GM18508 (cell line): ENCODE results near the gene FCHSD2.
"Not testable (repeated sequence)": the region's sequence is repeated elsewhere in the genome, so short reads cannot be mapped to it uniquely, and the experiment has no call there.

Source experiments
- ATAC-seq: cut with Tn5 transposase; IDR thresholded peaks from one replicate; pipeline ENCODE4 v1.9.1; 2021; ENCODE audit warnings: moderate number of reproducible peaks; ENCODE audit not compliant: insufficient read depth, unreplicated experiment

The FCHSD2 gene

DNA sequence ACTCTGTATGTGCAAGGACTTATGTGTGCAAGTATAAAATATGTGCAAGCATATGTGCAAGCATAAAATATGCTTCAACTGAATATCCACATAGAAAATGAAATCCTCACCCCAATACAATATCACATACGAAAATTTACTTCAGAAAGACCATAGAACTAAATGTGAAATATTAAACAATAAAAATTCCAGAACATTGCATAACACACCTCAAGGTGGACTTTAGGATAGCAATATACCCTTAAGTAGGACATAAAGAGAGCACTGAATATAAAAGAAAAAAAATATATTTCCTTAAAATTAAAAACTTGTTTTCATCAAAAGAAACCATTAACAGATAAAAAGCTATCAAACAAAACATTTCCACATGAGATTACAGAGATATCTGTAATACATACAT lies 67.8 kb downstream of the FCHSD2 start:
- ATAC-seq = no peak

DNA sequence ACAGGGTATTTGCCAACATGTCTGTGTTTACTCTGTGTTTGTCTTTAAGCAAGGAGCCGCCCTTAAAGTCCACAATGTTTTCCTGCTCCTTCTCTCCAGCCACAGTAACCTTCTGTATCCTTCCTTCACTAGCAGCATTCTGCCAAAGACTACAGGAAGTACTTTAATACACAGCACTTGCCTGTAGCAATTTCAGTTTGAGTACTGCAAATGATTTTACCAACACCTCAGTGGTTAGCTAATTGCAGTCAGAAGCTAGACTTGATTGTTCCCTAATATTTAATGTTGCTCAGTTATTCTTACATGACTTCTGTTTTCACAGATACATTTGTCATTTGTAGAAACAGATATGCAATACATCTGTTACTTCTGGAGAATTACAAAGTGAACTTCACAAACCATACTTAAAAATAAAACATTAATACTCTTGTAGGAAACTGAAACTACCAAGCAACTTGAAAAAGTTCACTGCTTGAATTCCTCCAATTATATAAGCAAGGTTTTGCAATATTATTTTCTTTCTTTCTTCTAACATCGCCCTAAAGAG lies 69.1 kb downstream of the FCHSD2 start:
- no peak for ATAC-seq

DNA sequence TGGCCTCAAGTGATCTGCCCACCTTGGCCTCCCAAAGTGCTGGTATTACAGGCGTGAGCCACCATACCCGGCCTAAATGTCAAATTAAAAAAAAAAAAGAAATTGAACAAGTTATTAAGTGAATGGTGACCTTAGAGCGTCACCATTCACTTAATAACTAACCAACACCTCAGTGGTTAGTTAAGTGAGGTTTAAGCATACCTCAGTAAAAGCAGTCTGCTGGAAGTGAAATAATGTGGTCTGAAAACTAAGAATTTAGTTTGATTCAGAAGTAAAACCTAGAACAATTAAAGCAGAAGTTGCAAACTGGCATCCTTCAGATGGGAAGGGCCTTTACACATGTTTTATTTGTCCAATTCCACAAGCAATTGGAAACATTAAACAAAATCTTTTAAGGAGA lies 71.5 kb downstream of the FCHSD2 start:
- ATAC-seq = no peak

DNA sequence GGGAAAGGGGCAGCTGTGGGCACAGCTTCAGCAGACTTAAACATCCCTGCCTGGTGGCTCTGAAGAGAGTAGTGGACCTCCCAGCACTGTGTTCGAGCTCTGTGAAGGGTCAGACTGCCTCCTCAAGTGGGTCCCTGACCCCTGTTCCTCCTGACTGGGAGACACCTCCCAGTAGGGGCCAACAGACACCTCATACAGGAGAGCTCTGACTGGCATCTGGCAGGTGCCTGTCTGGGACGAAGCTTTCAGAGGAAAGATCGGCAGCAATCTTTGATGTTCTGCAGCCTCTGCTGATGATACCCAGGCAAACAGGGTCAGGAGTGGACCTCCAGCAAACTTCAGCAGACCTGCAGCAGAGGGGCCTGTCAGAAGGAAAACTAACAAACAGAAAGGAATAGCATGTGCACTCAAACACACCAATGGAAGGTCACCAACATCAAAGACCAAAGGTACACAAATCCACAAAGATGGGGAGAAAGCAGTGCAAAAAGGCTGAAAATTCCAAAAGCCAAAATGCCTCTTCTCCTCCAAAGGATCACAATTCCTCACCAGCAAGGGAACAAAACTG lies 80.2 kb downstream of the FCHSD2 start:
- ATAC-seq = not testable (repeated sequence)

DNA sequence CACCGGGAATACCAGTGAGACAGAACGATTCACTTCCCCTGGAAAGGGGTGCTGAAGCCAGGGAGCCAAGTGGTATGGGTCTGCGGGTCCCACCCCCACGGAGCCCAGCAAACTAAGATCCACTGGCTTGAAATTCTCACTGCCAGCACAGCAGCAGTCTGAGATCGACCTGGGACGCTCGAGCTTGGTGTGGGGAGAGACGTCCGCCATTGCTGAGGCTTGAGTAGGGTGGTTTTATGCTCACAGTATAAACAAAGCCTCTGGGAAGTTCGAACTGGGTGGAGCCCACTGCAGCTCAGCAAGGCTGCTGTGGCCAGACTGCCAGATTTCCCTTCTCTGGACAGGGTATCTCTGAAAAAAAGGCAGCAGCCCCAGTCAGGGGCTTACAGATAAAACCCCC lies 80.7 kb downstream of the FCHSD2 start:
- ATAC-seq = not testable (repeated sequence)

DNA sequence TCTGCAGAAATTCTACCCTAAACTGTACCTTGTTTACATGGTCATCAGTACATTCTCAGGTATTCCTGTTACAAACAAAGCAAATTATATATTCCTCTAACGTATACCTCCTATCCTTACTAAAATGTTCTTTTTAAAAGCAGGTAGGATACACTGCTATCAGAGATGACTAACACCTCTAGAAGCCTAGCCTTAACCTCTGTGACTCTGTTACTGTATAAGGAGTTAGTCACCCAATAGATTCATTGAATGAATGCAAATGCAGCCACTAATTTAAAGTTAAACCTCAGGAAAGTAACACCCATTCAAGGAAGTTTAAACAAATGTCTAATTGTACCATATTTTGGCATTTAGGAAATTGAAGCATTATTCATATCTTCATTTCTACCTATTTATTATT lies 82.2 kb downstream of the FCHSD2 start:
- ATAC-seq = no peak

DNA sequence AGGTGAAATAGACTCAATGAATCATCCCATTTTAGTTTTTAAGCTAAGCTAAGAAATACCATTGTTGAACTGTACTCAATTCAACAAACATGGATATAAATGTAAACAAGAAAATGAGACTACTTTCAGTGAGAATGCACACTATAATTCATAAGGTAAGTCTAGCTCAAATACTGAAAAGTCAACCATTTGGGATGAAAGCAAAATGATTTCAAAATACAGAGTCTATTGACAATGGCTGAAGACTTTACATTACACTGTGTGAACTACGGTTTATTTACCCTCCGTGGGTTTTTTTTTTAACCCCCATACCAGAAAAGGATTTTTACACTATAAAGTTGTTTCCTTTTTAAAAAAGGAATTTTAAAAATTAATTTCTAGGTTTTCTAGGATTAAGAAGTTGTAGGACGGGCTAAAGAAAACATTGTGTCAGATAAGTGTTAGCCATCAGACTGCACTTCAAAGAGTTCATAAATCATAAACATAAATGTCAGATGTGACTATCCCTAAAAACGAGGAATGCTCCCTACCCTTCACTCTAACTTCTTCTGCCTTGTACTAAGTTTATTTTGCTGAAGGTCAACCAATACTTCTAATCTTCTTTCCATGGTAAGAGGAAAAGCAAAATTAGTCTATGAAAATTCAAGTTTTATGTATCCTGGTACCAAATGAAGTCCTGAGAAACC lies 83.0 kb downstream of the FCHSD2 start:
- ATAC-seq = no peak

DNA sequence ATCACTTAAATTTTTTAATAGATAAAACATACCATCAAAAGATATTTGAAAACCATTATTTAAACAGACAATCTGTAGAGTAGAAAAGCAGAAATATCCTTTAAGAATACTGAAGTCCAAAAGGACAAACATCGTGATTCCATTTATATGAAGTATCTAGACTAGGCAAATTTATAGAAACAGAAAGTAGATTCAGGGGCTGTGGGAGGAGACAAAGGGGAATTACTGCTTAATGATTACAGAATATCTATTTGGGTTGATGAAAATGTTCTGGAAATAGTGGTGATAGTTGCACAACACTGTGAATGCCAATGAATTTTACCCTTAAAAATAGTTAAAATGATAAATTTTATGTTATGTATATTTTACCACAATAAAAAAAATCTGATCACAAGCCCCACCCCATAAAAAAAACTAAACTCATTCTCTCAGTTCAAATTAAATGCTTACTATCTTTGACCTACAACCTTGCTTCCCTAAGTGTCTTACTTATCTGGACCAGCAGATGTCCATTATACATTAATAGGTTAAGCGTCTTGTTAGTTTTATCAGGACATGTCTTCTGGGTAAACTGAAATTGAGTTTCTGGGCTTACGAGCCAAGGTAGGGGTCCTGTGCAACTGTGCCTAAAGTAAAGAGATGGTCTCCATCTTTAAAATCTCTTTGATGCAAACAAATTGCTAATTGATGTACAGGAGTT lies 86.3 kb downstream of the FCHSD2 start:
- no peak for ATAC-seq

DNA sequence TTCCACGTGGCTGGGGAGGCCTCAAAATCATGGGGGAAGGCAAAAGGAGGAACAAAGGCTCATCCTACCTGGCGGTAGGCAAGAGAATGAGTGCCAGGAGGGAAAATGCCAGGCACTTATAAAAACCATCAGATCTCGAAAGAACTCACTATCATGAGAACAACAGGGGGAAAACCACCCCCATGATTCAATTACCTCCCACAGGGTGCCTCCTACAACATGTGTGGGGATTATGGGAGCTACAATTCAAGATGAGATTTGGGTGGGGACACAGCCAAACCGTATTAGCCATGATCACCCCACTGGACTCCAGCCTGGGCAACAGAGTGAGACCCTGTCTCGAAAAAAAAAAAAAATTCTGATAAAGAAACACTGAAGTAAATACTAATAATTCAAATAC lies 87.1 kb downstream of the FCHSD2 start:
- ATAC-seq = no peak

DNA sequence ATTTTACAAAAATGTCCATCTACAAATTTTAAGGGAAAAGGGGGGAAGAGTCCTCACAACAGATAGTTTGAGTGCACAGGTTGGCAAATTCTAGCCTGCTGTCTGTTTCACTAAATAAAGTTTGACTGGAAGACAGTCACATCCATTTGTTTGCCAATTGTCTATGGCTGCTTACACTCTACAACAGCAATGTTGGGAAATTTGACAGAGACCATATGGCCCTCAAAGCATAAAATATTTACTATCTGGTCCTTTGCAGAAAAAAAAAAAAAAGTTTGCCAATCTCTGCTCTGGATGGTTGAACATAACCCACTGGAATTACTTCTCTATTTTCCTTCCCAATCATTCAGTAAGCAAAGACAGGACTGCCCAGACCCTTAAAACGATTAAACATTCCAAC lies 88.2 kb downstream of the FCHSD2 start:
- ATAC-seq = no peak

DNA sequence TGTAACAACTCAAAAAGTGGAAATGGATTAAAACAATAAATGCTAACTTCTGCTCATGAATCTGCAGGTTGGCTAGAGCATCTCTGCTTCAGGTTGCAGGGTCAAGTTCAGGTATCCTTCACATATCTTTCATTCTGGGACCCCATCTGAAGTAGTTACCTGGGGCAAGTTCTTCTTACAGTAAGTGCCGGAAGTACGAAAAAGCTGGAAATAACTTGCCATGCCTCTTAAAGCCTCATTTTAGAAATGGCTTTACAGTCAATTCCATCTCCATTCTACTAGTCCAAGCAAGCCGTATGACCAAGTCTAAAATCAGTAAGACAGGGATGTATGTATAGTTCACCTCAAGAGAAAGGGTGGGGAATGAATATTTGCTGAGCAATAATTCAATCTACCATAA lies 93.7 kb downstream of the FCHSD2 start:
- ATAC-seq = no peak

DNA sequence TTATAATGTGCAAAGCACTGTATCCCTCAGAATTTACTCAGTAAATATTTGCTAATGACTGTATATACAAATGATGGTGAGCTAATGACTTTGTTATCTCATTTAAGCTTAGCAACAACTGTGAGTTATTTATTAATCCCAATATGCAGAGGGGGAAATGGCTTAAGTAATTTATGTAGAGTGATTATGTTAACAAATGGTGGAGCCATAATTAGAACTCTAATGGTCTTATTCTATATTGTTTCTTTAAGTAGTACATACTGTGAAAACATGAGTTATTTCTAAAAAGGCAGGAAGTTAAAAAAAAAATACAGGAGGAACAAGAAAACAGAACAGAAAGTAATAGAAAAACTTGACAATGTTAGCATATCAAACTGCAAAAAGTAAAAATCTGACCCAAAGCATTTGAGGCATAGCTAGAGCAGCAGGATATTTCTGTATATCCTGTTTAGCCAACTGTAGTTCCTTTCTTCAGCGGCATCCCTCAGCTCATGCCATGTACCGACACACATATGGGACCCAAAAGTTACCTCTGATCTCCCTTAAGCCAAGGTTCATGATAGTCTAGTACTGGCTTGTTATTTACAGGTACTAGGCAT lies 94.2 kb downstream of the FCHSD2 start:
- ATAC-seq = no peak

DNA sequence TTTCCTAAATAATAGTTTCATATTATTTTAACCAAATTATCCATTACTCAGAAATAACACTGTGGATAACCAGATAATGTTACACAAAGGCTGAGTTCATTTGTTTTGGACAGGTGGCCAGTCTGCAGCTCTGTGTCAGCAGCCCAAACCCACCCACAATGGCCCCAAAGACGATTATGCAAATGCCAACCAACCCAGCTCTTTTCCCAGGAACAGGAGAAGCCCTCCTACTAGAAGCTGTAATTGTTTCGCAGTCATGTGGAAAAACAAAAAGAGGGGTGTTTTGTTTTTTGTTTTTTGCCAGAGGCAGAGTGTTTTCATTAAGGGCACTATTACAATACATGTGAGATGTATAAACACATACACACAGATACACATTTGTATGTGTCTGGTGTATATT lies 102.1 kb downstream of the FCHSD2 start:
- no peak for ATAC-seq

DNA sequence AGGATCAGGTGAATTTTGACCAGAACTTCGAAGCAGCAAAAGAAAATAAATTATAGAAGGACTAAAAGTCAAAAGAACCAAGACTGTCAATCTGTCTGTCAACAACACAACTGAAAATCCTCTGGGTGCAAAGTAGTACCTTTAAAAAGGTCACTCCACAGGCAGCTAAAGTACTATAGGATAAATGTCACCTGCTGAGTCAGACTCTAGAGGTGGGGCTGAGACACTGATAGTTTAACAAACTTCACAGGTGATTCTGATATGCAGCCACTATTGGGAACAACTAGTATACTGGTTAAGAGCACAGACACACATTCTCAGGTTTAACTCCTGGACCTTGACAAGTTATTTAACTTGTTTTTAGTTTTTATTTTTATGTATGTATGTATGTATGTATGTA lies 107.3 kb downstream of the FCHSD2 start:
- no peak for ATAC-seq

DNA sequence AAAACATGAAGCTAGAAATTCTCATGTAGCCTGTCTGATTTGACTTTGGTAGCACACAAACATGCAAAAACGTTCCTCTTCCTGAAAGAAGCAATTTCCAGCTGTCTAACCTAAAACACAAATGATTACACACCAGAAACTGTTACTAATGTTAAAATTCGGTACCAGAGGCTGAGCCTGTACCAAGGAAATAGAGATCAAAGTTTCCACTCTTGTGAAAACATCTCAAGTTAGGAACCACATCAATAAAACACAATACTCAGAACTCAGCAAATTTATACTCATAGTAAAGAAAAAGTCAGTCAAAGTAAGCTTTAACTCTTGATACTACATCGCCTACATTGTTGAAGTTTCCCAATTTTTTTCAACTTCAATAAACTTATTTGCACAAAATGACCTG lies 107.8 kb downstream of the FCHSD2 start:
- ATAC-seq = no peak

DNA sequence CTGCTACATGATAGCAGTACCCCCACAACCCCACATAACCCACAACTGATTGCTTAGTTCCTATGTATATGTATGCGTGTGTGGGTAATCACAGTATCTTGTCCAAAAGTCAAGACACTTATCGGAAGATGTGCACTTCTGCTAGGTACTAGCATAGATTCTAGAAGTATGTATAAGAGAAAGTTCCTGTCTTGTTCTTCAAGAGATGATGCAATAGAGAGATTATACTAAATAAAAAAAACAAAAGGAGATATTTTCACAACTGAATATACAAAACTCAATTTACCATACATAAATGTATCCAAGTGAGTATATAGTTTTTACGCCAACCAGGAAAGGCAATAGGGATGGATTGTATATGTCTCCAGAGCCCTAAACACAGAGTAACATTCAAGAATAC lies 112.0 kb downstream of the FCHSD2 start:
- ATAC-seq = no peak

DNA sequence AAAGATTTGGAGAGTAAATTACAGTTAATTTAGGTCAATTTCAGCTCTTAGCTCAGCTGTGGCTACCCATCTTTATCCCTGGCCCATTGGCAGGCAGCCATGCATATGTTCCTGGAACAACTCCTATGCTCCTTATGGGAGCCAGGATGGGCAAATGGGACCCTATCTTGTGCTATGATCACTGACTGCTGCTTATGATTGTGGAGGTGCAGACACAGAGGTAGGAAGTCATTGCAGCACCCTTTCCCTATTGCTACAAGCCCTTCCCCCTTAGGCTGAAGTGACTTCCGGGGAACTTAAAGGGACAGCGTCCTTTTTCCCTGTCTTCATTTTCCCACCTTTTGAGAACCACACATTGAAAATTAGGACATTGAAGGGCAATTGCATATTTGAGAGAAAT lies 112.7 kb downstream of the FCHSD2 start:
- ATAC-seq = no peak

DNA sequence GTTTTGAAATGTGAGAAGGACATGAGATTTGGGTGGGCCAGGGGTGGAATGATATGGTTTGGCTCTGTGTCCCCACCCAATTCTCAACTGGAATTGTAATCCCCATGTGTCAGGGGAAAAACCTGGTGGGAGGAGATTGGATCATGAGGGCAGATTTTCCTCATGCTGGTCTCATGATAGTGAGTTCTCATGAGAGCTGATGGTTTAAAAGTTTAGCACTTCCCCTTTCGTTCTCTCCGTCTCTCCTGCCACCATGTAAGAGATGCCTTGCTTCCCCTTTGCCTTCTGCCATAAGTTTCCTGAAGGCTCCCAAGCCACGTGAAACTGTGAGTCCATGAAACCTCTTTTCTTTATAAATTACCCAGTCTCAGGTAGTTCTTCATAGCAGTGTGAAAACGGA lies 113.5 kb downstream of the FCHSD2 start:
- no peak for ATAC-seq

DNA sequence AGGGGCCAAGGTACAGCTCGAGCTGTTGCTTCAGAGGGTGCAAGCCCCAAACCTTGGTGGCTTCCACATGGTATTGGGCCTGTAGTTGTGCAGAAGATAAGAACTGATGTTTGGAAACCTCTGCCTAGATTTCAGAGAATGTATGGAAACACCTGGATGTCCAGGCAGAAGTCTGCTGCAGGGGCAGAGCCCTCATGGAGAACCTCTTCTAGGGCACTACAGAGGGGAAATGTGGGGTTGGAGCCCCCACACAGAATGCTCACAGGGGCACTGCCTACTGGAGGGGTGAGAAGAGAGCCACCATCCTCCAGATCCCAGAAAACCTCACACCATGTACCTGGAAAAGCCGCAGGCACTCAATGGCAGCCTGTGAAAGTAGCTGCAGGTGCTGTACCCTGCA lies 114.3 kb downstream of the FCHSD2 start:
- not testable (repeated sequence) for ATAC-seq

DNA sequence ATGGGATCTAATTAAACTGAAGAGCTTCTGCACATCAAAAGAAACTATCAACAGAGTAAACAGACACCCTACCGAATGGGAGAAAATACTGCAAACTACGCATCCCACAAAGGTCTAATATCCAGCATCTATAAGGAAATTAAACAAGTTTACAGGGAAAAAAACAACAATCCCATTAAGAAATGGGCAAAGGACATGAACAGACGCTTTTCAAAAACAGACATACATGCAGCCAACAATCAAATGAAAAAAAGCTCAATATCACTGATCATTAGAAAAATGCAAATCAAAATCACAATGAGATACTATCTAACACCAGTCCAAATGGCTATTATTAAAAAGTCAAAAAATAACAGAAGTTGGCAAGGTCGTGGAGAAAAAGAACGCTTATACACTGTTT lies 117.5 kb downstream of the FCHSD2 start:
- ATAC-seq = no peak

DNA sequence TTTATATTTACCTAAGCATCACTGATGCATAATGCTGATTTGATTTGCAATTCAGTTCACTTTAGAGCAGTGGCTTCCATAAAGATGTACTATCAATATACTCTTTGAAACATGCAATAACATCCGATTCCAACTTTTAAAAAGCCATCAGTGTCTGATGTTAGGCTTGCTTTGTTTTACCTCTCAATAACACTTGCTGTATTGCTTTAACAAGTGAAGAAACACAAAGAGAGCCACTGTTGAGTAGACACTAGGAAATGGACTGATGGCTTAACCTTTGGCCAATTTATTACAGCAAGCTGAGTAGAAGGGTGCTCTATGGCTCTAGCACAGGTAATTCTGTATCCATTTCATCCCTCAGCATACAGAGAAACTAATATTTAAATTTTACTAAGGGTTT lies 122.1 kb downstream of the FCHSD2 start:
- no peak for ATAC-seq
